Activated naive CD4-positive, alpha-beta T cell treated with anti-CD3 and anti-CD28 coated beads, Interleukin-2, amount 50 U/mL, for 16 hours (primary cell): ENCODE results near the gene PI4KA.
"Not testable (repeated sequence)": the region's sequence is repeated elsewhere in the genome, so short reads cannot be mapped to it uniquely, and the experiment has no call there.

Experiments used
- DNase-seq: peaks from one replicate; pipeline ENCODE4 v3.0.0-alpha.2; 2020

Gene PI4KA

DNA sequence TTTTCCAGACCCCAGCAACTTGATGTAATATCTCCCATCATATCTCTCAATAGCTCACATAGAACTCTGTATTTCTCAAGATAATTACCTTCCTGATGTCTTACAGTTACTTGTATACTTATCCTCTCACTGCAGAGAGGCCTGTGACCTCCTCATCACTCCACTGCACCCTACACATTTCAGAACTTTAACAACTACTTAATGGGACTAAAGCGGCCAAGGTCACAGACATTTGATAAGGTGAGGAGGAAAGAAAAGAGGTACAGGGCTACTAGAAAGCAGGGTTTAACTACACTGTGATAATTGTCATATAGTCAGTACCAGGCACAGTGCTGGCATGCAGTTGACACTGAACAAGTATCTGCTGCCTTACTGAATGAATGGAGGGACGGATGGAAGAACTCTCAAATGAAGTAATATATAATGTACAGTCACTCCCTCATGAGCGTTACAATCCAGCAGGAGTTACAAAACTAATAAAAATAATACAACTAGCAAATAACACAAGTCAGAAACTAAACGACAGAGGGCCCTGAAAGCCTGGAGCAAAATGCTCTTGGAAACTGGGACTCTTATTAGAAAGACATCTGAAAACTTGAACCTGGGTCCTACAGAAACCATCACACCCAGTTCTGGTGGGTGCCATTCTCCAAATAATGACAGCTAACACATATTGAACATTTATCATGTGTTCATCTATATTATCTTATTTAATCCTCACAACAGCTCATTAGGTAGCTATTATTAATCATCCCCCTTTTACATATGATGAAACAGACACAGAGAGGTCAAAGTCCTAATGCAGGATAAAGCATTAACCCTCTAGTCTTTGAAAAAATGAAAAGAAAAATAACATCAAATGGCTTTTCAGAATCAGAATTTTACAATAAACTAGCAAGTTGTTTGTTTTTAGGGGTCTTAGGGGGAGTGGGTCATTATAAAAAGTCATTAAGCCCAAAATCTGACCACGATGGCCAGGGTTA is 14.3 kb downstream of the PI4KA start:
- DNase-seq, result no peak

DNA sequence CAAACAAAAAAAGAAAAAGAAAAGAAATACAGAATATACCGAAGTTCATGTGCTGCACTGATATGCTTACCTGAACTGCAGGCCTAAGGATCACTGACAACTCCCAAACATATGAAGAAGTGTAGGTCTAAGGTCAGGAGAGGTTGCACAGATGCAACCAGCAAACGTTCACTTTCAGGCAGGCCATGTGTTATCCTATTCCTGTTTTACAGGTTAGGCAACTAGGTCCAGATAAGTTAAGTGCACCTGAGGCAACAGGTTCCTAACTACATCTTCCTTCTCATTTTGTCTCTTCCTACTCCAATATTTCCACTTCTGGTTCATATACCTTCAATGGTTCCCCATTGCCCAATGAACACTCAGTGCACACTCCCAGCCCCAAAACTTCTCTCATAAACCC is 15.1 kb downstream of the PI4KA start:
- DNase-seq, result no peak

DNA sequence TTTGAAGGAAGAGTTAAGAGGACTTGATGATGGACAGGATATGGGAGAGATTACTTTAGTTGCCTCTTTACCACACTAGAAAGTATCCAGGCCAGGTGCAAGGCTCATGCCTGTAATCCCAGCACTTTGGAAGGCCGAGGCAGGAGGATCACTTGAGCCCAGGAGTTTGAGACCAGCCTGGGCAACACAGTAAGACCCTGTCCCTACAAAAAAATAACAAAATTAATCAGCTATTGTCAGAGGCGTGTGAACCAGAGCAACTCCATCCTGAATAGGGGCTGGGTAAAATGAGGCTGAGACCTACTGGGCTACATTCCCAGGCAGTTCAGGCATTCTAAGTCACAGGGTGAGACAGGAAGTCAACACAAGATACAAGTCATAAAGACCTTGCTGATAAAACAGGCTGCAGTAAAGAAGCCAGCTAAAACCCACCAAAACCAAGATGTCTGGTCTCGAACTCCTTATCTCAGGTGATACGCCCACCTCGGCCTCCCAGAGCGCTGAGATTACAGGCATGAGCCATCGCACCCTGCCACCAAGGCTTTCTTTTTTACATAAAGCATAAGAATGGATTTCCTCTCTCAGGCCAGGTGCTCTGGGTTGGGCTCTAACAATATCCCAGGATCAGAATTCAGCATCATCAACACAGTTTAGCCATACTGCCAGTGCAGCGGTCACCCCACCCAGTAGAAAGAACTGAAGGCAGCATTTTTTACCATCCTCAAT is 17.8 kb downstream of the PI4KA start:
- DNase-seq, result peak; percentile 16

DNA sequence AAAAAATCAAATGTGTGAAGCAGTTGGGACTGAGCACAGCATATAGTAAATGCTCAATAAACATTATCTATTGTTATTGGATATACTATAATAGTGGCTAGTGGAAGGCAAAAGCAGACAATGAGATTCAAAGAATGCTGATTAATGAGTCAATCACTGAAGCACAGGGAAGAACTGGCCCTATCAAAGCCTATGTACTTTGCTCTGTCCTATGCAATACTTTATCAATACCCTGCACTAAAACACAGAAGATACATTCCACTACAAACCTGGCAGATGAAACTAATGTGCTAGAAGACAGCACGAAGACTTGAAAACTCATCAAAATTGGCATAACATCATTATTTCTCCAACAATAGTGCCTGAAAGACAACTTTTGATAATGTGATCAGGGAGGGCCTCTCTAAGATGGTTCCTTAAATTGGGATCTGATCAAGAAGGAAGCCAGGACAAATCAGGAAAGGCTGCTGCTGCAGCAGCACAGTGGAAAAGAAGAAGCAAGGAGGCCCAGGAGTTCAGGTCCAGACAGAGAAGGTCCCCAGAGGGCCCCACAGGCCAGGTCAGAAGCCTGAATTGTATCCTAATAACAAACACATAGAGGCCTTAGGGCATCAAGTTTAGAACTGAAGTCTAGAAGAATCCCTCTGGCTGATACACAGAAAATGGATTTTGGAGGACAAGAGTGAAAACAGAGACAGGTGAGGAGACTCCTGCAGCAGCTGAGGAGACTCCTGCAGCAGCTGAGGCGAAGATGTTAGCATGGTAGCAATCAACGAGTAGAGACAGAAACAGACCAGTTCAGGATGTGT is 18.6 kb downstream of the PI4KA start:
- no peak for DNase-seq

DNA sequence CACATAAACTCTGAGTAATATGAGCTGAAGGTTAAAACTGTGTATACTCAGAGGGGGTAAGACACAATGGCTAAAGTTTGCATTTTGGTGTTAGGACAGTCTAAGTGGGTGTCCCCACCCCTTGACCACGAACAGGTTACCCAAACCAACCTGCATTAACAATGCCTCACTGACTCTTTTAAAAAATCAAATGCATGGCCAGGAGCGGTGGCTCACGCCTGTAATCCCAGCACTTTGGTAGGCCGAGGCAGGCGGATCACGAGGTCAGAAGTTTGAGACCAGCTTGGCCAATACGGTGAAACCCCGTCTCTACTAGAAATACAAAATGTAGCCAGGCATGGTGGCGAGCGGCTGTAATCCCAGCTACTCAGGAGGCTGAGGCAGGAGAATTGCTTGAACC is 19.3 kb downstream of the PI4KA start:
- not testable (repeated sequence) for DNase-seq

DNA sequence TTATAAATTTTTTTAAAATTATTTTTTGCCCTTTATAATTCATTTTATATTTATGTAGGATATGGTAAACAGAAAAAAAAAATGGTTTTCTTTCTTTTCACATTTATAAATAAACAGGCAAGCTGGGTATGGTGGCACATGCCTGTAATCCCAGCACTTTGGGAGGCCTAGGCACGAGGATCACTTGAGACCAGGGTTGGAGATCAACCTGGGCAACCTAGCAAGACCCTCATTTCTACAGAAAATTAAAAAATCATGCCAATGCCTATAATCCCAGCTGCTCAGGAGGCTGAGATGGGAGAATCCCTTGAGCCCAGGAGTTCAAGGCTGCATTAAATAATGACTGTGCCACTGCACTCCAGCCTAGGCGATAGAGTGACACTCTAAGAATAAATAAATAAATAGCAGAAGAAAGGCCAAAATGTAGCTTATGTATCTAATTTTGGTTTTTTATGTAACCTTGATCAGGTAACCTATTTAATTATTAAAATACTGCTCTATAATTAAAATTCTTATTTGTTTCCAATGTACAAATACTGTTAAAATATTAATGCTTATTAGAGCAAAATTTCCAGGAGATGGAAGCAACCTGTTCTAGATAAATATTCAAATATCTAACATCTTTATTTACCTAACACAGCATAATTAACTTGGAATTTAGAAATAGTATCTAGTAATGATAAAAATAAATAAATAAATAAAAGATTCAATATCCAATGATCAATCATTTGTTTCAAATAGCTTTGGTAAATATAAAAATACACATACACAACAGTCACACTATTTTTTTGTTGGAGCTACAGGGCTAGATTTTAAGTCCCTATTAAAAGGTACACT is 21.4 kb downstream of the PI4KA start:
- DNase-seq, result no peak

DNA sequence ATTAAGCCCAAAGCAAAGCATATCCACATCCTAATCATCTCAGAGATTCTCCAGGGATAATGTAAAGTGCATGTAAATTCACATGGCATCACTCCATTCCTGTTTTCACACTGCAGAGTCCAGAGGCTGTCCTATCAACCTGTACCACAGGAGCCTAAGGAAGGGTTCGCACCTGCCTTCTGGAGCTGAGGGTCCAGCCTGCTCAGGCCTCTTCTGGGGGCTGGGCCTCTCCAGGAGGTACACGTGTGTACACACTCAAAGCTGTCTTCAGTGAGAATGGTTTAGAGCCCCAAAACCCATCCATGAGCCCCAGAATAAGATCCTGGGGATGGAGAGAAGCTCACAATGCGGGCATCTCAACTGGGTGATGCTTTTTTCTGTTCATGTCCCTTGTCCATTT is 23.9 kb downstream of the PI4KA start:
- no peak for DNase-seq

DNA sequence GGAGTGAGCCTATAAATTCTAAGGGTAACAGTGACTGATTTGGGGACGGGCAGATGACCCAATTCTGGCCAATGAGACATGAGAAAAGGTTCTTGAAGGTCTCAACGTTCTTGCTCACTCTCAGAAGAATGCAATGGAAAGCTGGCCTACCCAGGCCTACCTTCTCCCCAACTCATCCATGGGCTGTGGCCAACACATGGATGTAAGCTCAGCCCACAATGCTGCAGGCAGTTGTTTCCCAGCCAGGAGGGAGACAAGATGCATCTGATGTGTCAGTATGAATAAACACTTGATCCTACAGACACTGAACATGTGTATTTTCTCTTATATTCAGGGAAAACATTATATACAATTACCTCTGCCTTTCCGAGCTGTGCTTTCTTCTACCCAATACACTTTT is 24.4 kb downstream of the PI4KA start:
- DNase-seq, result no peak

DNA sequence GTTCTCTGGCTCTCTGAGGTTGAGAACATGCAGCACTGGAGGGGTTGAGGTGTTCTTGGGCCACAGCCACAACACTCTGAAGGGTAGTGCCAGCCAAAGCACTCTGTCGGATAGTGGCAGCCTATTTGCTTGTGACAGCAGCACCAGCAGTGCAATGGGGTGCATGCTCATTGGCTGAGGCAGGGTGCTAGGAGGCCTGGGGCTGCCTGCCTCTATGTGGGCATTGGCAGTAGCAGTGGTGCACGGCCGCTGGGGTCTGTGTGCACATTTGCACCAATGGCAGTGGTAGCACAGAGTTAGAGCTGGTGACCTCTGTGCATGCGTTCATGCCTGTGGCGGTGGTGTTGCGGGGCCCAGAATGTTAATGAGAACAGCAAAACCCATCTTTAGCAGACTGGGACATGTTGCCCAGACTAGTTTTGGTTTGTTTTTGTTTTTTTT is 25.4 kb downstream of the PI4KA start:
- DNase-seq, result no peak

DNA sequence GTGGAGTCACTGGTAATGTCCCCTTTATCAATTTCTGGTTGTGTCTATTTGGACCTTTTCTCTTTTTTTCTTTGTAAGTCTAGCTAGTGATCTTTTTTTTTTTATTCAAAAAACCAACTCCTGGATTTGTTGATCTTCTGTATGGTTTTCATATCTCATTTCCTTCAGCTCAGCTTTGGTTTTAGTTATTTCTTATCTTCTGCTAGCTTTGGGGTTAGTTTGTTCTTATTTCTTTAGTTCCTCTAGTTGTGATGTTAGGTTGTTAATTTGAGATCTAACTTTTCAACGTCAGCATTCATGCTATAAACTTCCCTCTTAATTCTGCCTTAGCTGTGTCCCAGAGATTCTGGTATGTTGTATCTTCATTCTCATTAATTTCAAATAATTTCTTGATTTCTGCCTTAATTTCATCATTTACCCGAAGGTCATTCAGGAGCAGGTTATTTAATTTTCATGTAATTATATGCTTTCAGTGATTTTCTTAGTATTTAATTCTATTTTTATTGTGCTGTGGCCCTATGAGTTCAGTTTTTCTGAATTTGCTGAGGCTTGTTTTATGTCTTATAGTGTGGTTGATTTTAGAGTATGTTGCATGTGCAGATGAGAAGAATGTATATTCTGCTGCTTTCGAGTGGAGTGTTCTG is 29.0 kb downstream of the PI4KA start:
- DNase-seq, result no peak

DNA sequence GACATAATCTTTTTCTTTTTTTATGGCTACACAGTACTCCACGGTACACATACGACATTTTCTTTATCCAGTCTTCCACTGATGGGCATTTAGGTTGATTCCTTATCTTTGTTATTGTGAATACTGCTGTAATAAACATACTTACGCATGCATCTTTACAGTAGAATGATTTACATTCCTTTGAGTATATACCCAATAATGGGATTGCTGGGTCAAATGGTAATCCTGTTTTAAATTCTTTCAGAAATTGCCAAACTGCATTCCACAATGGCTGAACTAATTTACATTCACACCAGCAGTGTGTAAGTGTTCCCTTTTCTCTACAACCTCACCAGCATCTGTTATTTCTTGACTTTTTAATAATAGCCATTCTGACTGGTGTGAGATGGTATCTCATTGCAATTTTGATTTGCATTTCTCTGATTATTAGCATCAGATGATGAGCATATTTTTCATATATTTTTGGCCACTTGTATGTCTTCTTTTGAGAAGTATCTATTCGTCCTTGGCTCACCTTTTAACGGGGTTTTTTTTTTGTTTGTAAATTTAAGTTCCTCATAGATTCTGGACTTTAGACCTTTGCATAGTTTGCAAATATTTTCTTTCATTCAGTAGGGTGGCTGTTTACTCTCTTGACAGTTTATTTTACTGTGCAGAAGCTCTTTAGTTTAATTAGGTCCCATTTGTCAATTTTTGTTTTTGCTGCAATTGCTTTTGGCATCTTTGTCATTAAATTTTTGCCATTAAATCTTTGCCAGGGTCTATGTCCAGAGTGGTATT is 32.0 kb downstream of the PI4KA start:
- not testable (repeated sequence) for DNase-seq

DNA sequence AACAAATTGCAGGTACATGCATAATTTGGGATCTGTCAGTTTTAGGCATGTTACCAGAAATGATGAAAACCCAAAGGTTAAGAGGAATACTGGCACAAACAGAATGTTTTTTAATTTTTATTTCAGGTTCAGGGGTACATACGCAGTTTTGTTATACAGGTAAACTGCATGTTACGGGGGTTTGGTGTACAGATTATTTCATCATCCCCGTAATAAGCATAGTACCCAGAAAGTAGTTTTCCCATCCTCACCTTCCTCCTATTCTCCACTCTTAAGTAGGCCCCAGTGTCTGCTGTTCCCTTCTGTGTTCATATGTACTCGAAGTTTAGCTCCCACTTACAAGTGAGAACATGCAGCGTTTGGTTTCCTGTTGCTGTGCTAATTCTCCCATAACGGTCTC is 33.0 kb downstream of the PI4KA start:
- no peak for DNase-seq

DNA sequence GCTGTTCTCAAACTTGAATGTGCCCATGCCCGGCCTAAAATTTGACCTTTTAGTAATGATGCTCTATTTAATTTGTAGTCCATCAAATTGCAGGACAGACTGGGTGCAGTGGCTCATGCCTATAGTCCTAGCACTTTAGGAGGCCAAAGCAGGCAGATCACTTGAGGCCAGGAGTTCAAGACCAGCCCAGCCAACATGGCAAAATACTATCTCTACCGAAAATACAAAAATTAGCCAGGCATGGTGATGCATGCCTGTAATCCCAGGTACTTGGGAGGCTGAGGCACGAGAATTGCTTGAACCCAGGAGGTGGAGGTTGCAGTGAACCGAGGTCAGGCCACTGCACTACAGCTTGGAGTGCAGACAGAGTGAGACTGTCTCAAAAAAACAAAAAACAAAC is 33.4 kb downstream of the PI4KA start:
- DNase-seq, result not testable (repeated sequence)

DNA sequence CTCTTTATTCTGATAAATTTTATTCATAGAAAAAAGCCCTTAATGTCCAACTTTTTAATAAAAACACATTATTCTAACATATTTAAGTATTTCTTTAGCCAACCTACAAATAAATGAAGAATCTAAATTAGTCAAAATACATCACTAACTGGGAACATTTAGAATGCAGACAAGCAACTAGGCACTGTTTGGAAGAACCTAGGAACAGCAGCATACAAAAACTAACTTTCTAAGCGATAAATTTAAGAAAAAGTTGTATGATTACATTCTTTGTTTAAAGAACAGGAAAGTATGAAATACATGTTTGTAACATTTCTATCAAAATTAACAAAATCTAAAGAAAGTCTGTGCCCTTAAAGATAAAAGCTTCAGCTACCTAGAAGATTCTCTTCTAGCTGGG is 35.3 kb downstream of the PI4KA start:
- no peak for DNase-seq

DNA sequence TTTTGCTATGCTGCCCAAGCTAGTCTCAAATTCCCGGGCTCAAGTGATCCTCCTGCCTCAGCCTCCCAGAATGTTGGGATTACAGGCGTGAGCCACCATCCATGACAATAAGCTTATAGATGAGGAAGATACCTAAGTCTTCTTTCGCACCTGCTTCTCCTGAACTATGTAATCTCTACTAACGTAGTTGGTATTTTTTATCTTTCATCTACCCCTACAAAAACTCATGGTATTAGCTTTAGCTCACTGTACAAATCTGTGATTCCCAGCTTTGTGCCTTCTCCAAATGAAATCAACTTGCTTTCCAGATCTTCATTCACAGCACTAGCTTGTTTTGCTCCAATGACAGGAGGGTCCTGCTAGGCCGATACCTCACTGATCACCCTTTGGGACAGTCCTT is 36.4 kb downstream of the PI4KA start:
- DNase-seq, result no peak

DNA sequence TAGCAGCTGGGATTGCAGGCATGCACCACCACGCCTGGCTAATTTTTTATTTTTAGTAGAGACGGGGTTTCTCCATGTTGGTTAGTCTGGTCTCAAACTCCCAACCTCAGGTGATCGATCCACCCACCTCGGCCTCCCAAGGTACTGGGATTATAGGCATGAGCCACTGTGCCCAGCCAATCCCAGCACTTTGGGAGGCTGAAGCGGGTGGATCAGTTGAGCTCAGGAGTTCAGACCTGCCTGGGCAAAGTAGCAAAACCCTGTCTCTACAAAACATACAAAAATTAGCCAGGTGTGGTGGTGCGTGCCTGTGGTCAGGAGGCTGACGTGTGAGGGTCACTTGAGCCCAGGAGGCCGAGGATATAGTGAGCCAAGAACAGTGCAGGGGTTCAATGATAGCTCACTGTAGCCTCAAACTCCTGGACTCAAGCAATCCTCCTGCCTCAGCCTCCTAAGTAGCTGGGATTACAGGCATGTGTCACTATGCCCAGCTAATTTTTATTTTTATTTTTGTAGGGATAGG is 36.8 kb downstream of the PI4KA start:
- not testable (repeated sequence) for DNase-seq

DNA sequence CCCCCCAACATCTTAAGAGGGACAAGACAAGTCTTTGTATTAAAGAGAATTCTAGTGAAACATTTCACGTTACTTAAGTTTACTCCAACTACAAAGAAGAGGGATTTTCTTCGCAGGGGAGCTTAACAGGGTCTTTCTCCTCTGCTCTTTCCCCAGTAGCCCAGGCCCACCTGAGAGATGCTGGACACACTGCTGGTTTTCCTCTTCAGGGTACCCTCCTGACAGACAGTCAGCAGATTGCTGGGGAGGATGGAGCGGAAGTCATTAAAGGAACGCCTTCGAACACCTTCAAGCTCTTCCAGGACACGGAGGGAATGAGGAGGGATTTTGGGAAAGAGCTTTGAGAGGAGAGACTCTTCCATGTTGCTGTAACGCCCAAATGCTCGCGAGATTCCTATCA is 39.1 kb downstream of the PI4KA start:
- no peak for DNase-seq

DNA sequence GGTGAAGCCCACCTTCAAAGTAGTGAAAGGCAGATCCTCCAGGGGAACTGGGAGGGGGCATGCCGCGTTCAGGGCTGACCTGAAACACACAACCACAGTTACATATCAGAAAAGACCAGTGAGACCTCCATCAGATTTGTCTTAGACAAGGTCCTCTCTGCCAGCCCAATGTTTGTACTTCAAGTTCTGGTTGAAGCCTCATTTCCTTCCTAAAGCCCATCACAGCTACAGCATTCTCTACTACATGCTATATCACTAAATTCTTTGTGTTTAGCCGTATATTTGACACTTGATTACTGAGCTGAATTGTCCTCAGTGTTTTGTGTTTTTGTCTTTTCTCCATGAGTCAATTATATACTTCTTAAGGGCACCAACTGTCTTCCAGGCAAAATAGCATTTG is 40.1 kb downstream of the PI4KA start:
- DNase-seq, result no peak

DNA sequence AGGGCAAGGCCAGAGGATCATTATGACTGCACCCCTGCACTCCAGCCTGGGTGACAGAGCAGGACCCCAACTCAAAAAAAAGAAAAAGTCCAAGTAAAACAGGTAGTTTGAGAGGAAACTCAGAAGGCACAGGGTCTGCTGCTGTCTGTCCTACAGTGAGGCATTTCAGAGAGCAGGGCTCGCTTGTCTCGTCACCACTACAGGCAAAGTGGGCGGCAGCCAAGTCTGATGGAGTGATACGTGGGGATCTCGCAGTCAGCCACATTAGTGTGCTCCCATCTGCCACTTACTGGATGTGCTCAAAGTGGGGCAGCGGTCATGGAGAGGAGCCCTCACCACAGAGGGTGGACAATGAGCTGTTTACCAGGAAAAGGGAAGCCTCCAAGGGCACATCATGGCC is 42.1 kb downstream of the PI4KA start:
- no peak for DNase-seq

DNA sequence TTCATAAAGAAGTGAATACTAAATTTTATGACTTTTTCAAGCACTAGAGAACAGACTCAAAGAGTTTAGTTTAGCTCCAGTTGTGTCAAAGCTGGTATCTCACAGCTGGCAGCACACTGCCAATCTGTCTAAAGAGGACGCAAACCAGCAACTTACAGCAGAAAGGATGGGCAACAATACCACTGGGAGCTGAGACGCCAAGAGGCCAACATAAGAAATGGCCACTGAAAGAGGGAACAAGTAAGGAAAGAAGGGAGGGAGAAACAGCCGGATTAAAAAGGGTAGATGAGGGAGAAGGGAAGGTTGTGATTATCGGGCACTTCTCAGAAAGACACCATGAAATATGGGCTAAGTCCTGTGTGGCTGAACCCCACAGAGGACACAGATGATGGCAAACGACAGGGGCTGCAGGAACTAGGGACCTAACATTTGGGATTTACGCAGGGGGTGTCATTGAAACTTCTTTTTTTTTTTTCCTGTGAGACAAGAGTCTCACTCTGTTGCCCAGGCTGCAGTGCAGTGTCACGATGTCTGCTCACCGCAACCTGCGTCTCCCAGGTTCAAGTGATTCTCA is 43.0 kb downstream of the PI4KA start:
- no peak for DNase-seq
